HEK293 (cell line): Measurements from ENCODE around the gene TAS1R3.
A peak's percentile ranks its signal among the peaks of the same experiment; 100 is the strongest.

Experiments used
- ATF2 ChIP-seq: fragments of 450-650 bp; formaldehyde crosslinking; IDR thresholded peaks from 2 replicates; pipeline ENCODE4 v1.5.1; 2016; ENCODE audit warnings: missing biosample characterization, missing genetic modification characterization, low read depth
- MEIS1 ChIP-seq: sonication (generic); formaldehyde crosslinking; IDR thresholded peaks from 2 replicates; pipeline ENCODE4 v1.8.1; 2022; ENCODE audit warnings: missing genetic modification reagents, mild to moderate bottlenecking, borderline replicate concordance
- PRDM6 ChIP-seq: fragments of 450-650 bp; formaldehyde crosslinking; IDR thresholded peaks from 2 replicates; pipeline ENCODE4 v1.5.1; 2017; ENCODE audit warnings: missing biosample characterization, missing genetic modification characterization
- SALL2 ChIP-seq: fragments of 450-650 bp; formaldehyde crosslinking; IDR thresholded peaks from 2 replicates; pipeline ENCODE4 v1.5.0; 2017; ENCODE audit warnings: missing biosample characterization, mild to moderate bottlenecking, missing genetic modification characterization, borderline replicate concordance
- TRIM28 ChIP-seq: IDR thresholded peaks from 2 replicates; pipeline ENCODE4 v1.6.1; 2011; ENCODE audit warnings: low read length, control low read depth, borderline replicate concordance
- ZBTB10 ChIP-seq: fragments of 450-650 bp; formaldehyde crosslinking; IDR thresholded peaks from 2 replicates; pipeline ENCODE4 v1.5.1; 2016; ENCODE audit warnings: missing biosample characterization, missing genetic modification characterization
- ZBTB7A ChIP-seq: fragments of 450-650 bp; formaldehyde crosslinking; IDR thresholded peaks from 2 replicates; pipeline ENCODE4 v1.5.1; 2016; ENCODE audit warnings: low read depth, missing biosample characterization, missing genetic modification characterization
- ZEB2 ChIP-seq: fragments of 450-650 bp; formaldehyde crosslinking; IDR thresholded peaks from 2 replicates; pipeline ENCODE4 v1.5.1; 2016; ENCODE audit warnings: missing biosample characterization, missing genetic modification characterization
- ZNF132 ChIP-seq: fragments of 450-650 bp; formaldehyde crosslinking; IDR thresholded peaks from 2 replicates; pipeline ENCODE4 v1.5.1; 2017; ENCODE audit warnings: missing biosample characterization, missing genetic modification characterization, borderline replicate concordance
- ZNF133 ChIP-seq: fragments of 450-650 bp; formaldehyde crosslinking; IDR thresholded peaks from 2 replicates; pipeline ENCODE4 v1.5.1; 2016; ENCODE audit warnings: missing biosample characterization, missing genetic modification characterization
- ZNF138 ChIP-seq: fragments of 450-650 bp; formaldehyde crosslinking; IDR thresholded peaks from 2 replicates; pipeline ENCODE4 v1.5.1; 2016; ENCODE audit warnings: missing biosample characterization, missing genetic modification characterization, borderline replicate concordance
- ZNF16 ChIP-seq: fragments of 450-650 bp; formaldehyde crosslinking; IDR thresholded peaks from 2 replicates; pipeline ENCODE4 v1.5.1; 2016; ENCODE audit warnings: low read depth, missing biosample characterization, missing genetic modification characterization
- ZNF175 ChIP-seq: fragments of 450-650 bp; formaldehyde crosslinking; IDR thresholded peaks from 2 replicates; pipeline ENCODE4 v1.5.1; 2016; ENCODE audit warnings: missing biosample characterization, missing genetic modification characterization
- ZNF223 ChIP-seq: fragments of 450-650 bp; formaldehyde crosslinking; IDR thresholded peaks from 2 replicates; pipeline ENCODE4 v1.5.1; 2016; ENCODE audit warnings: missing biosample characterization, missing genetic modification characterization
- ZNF274 ChIP-seq, 2 experiments: fragments of 200-500 bp in 1 of 2; fragments of 450-650 bp in 1 of 2; sonication (Bioruptor generic) in 1 of 2; formaldehyde crosslinking in 1 of 2; IDR thresholded peaks; 2 replicates each; pipeline versions ENCODE4 v1.5.1 to v1.6.1; 2014 to 2016; ENCODE audit warnings: borderline replicate concordance in 1 of 2, inconsistent platforms in 1 of 2, low read length in 1 of 2, missing biosample characterization in 1 of 2, missing genetic modification characterization in 1 of 2
- ZNF362 ChIP-seq: fragments of 450-650 bp; formaldehyde crosslinking; IDR thresholded peaks from 2 replicates; pipeline ENCODE4 v1.5.1; 2016; ENCODE audit warnings: missing biosample characterization, missing genetic modification characterization
- ZNF37A ChIP-seq: fragments of 450-650 bp; IDR thresholded peaks from 2 replicates; pipeline ENCODE4 v1.5.1; 2018; ENCODE audit warnings: missing biosample characterization, missing genetic modification characterization
- ZNF449 ChIP-seq: fragments of 450-650 bp; formaldehyde crosslinking; IDR thresholded peaks from 2 replicates; pipeline ENCODE4 v1.5.1; 2017; ENCODE audit warnings: missing biosample characterization, mild to moderate bottlenecking, missing genetic modification characterization, moderate library complexity
- ZNF521 ChIP-seq: fragments of 450-650 bp; formaldehyde crosslinking; IDR thresholded peaks from 2 replicates; pipeline ENCODE4 v1.5.1; 2017; ENCODE audit warnings: missing biosample characterization, mild to moderate bottlenecking, missing genetic modification characterization
- ZNF621 ChIP-seq: fragments of 450-650 bp; formaldehyde crosslinking; IDR thresholded peaks from 2 replicates; pipeline ENCODE4 v1.5.1; 2017; ENCODE audit warnings: missing biosample characterization, missing genetic modification characterization
- ZNF624 ChIP-seq: fragments of 450-650 bp; formaldehyde crosslinking; IDR thresholded peaks from 2 replicates; pipeline ENCODE4 v1.5.1; 2017; ENCODE audit warnings: missing biosample characterization, missing genetic modification characterization
- ZNF654 ChIP-seq: fragments of 450-650 bp; formaldehyde crosslinking; IDR thresholded peaks from 2 replicates; pipeline ENCODE4 v1.5.1; 2016; ENCODE audit warnings: low read depth, missing biosample characterization, missing genetic modification characterization
- ZNF658 ChIP-seq: fragments of 450-650 bp; formaldehyde crosslinking; IDR thresholded peaks from 2 replicates; pipeline ENCODE4; 2016; ENCODE audit warnings: missing biosample characterization, missing genetic modification characterization
- ZNF664 ChIP-seq: fragments of 450-650 bp; formaldehyde crosslinking; IDR thresholded peaks from 2 replicates; pipeline ENCODE4 v1.5.1; 2016; ENCODE audit warnings: missing biosample characterization, missing genetic modification characterization
- ZNF76 ChIP-seq: fragments of 450-650 bp; formaldehyde crosslinking; IDR thresholded peaks from 2 replicates; pipeline ENCODE4; 2016; ENCODE audit warnings: low read depth, missing biosample characterization, missing genetic modification characterization, borderline replicate concordance
- ZNF777 ChIP-seq: fragments of 450-650 bp; formaldehyde crosslinking; IDR thresholded peaks from 2 replicates; pipeline ENCODE4 v1.5.1; 2017; ENCODE audit warnings: missing biosample characterization, missing genetic modification characterization, borderline replicate concordance
- ZNF792 ChIP-seq: fragments of 450-650 bp; formaldehyde crosslinking; IDR thresholded peaks from 2 replicates; pipeline ENCODE4 v1.5.1; 2016; ENCODE audit warnings: missing biosample characterization, missing genetic modification characterization
- ZSCAN4 ChIP-seq: fragments of 450-650 bp; formaldehyde crosslinking; IDR thresholded peaks from 2 replicates; pipeline ENCODE4 v1.5.1; 2017; ENCODE audit warnings: missing biosample characterization, missing genetic modification characterization

The TAS1R3 gene

GRCh38 chr1:1374929-1375662 is 44.0 kb downstream of the TAS1R3 start, which contains the start of gene AURKAIP1 (continued):
- TF ChIP-seq ZBTB10 (tag by site-specific recombination) (peak; percentile 89), ZNF133 (peak; percentile 44; the same call in 1 of the 2 replicates), ZNF521 (tag by site-specific recombination) (no peak), ZNF449 (peak; percentile 48), ZNF37A (tag by site-specific recombination) (no peak), ZNF132 (tag by site-specific recombination) (no peak), ZNF792 (no peak; the same call in 1 of the 2 replicates), ATF2 (tag by site-specific recombination) (peak; percentile 75; the same call in 1 of the 2 replicates), ZNF777 (tag by site-specific recombination) (no peak; the same call in 1 of the 2 replicates), TRIM28 (peak; percentile 83; the same call in 1 of the 2 replicates), ZNF362 (tag by site-specific recombination) (no peak), ZNF16 (tag by site-specific recombination) (0 out of 2 replicates have a peak, but pooled peaks have one; percentile 34), ZSCAN4 (tag by site-specific recombination) (peak; percentile 78), ZNF76 (tag by site-specific recombination) (peak; percentile 98), ZNF223 (tag by site-specific recombination) (no peak), PRDM6 (tag by site-specific recombination) (no peak), ZNF658 (0 out of 2 replicates have a peak, but pooled peaks have one; percentile 65), ZNF654 (tag by site-specific recombination) (no peak), ZNF664 (peak; percentile 58; the same call in 1 of the 2 replicates), ZNF624 (tag by site-specific recombination) (0 out of 2 replicates have a peak, but pooled peaks have one; percentile 74), MEIS1 (CRISPR knock-in tag) (no peak), ZNF138 (no peak), ZNF621 (no peak), ZEB2 (peak; percentile 95), ZNF274 (IDR thresholded peaks at IDR 0.05; ENCODE audit: low read length) (no peak), ZNF274 (tag by site-specific recombination; IDR thresholded peaks at IDR 0.05; ENCODE audit: borderline replicate concordance) (no peak), SALL2 (tag by site-specific recombination) (peak; percentile 79; the same call in 1 of the 2 replicates), ZNF175 (tag by site-specific recombination) (no peak), ZBTB7A (tag by site-specific recombination) (peak; percentile 97)
